GM18505 (cell line): Measurements from ENCODE around the gene UROC1.

Experiments used
- ATAC-seq: cut with Tn5 transposase; IDR thresholded peaks from one replicate; pipeline ENCODE4 v1.9.1; 2021; ENCODE audit not compliant: unreplicated experiment
- POLR2A ChIP-seq: IDR thresholded peaks from 4 replicates; pipeline ENCODE4 v1.6.1; 2011; ENCODE audit warnings: borderline replicate concordance; ENCODE audit not compliant: insufficient read depth, insufficient read length; ENCODE audit errors: extremely low read depth

Gene UROC1

GRCh38 chr3:126496894-126497850 lies 20.4 kb downstream of the UROC1 start:
- ATAC-seq, result no peak
- TF ChIP-seq POLR2A, result no peak

GRCh38 chr3:126495786-126496185 lies 21.8 kb downstream of the UROC1 start:
- no peak for ATAC-seq
- no peak for TF ChIP-seq POLR2A

DNA sequence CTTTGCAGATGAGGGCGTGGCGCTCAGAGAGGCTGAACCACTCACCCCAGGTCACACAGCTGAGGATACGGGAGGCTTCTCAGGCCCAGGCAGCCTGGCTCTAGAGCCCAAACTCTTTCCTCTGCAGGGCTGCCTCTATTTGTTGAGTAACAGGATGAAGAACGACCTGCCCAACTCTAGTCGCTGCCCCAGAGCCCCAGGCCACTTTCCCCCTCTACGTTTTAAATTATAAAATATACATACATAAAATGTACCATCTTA lies 22.7 kb downstream of the UROC1 start:
- TF ChIP-seq POLR2A, result no peak
- ATAC-seq, result no peak

- TF ChIP-seq POLR2A, result no peak
- ATAC-seq, result no peak
Measured at GRCh38 chr3:126494204-126494969, 23.2 kb downstream of the UROC1 start.

DNA sequence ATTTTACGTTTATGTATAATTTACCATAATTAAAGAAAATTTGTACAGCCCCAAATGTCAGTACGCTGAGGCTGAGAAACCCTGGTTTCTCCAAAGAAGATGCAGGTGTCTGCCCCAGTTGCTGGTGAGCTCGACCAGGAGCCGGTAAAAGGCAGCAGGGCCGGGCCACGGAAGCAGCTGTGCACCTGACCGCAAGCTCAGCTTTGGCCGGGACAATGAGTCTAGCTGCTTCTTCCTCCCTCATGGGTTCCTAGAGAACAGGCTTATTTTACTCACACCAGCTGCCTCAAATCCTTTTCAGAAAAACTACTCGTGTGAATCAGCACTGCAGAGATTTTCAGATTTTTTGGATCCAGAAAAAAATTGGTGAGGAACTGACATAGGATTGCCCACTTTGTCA lies 23.8 kb downstream of the UROC1 start:
- no peak for TF ChIP-seq POLR2A
- no peak for ATAC-seq

DNA sequence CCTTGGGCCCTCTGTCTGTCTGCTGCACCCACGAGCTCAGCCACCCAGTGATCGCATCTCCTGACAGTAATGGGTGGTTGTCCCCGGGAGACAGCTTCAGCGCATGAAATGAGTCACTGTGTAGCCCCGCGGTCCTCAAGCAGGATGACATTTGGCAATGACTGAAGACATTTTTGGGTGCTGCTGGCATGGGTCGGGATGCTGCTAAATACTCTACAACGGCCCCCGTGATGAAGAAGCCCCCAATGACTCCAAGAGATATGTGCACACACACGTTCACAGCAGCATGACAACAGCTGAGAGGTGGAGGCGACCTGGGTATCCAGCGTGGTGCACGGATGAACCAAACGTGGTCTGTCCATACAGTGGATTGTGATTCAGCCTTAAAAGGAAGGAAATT lies 24.5 kb downstream of the UROC1 start:
- TF ChIP-seq POLR2A, result no peak
- no peak for ATAC-seq

GRCh38 chr3:126491221-126492013 lies 26.2 kb downstream of the UROC1 start:
- TF ChIP-seq POLR2A, result no peak
- no peak for ATAC-seq

DNA sequence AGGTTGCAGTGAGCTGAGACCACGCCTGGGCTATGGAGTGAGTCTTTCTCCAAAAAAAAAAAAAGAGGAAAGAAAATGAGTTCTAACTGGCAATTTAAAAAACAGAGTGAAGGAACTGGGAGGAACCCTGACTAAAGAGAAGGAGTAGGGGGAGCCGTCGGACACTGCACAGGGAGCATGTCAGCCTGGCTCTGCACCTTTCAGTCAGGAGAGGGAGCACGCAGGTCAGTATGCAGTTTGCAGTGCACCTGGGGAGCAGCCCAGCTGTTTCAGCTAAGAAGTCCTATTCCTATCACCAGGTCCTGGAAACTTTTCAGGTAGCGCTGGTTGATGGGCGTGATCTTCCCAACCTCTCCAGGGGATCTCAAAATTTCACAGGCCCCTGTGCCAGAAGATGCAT lies 27.0 kb downstream of the UROC1 start:
- no peak for ATAC-seq

GRCh38 chr3:126488886-126489569 lies 28.5 kb downstream of the UROC1 start:
- ATAC-seq, result no peak
- no peak for TF ChIP-seq POLR2A

More for the DNA sequence above, 27.0 kb downstream of the UROC1 start:
- no peak for TF ChIP-seq POLR2A

DNA sequence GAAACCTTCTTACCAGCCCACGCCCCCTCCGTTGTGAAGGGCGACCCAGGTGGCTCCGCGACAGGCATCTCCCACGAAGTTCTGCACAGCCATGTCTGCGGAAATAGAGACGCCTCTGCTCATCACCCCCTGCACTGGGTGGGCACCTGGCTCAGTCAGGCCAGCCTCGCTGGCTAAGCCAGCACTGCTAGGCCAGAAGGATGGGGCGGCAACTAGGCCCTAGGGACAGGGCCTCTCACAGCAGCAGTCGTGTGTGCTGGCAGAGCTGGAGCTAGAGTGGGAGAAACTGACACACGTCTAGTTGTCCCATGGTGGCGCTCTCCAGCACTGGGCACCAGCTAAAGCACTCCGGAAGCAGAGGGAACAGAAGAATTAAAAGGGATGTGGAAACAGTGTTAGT lies 29.4 kb downstream of the UROC1 start:
- no peak for ATAC-seq

GRCh38 chr3:126487151-126487771 lies 30.3 kb downstream of the UROC1 start:
- TF ChIP-seq POLR2A, result no peak
- no peak for ATAC-seq

More for the DNA sequence above, 29.4 kb downstream of the UROC1 start:
- no peak for TF ChIP-seq POLR2A

DNA sequence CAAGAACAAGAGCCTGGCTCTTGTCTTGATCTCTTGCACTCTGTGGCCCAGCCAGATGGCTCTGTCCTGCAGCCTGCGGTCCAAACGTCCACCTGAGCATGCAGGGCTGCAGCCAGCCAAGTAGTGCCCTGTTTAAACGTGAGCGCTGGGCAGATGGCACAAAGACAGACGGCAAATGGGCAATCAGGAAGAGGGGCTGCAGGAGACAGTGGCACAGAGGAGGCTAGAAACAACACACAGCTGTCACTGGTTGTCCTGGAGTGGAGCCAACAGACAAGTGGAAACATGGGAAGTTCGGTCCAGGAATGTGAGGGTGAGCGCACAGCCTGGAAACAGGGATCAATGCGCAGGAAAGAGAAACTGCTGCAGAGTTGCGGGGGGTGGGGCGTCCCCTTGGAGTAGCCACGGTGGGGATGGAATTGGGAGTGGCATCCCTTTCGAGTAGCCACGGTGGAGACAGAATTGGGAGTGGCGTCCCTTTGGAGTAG lies 31.2 kb downstream of the UROC1 start:
- no peak for ATAC-seq
- TF ChIP-seq POLR2A, result no peak
